HL-60 (cell line): Measurements from ENCODE around the gene SLAMF7.

Experiments used
- DNase-seq, 2 experiments: peaks; one replicate each; pipeline ENCODE4 v3.0.0-alpha.2; 2010 to 2020; ENCODE audit warnings: low read depth in 1 of 2, low spot score in 1 of 2
- H3K27ac ChIP-seq: fragments of 250-450 bp; sonication (Bioruptor Pico); replicated peaks from 2 replicates; pipeline ENCODE4 v1.5.1; 2020; ENCODE audit warnings: mild to moderate bottlenecking, moderate library complexity
- H3K27me3 ChIP-seq: fragments of 250-450 bp; sonication (Bioruptor Pico); 2 replicates; pipeline ENCODE4 v1.5.1; 2021; ENCODE audit warnings: mild to moderate bottlenecking, moderate library complexity; ENCODE audit not compliant: insufficient read depth, poor library complexity, severe bottlenecking
- H3K4me3 ChIP-seq: replicated peaks from 2 replicates; pipeline ENCODE4 v1.5.1; 2011; ENCODE audit warnings: mild to moderate bottlenecking, control low read depth, low read length; ENCODE audit not compliant: insufficient read depth
- GABPA ChIP-seq: IDR thresholded peaks from 2 replicates; pipeline ENCODE4 v1.6.1; 2012; ENCODE audit warnings: low read depth
- POLR2AphosphoS5 ChIP-seq: IDR thresholded peaks from 2 replicates; pipeline ENCODE4 v1.6.1; 2012; ENCODE audit warnings: low read depth
- SPI1 ChIP-seq: IDR thresholded peaks from 2 replicates; pipeline ENCODE4 v1.6.1; 2012; ENCODE audit warnings: low read depth, mild to moderate bottlenecking, borderline replicate concordance
- TF ChIP-seq, protein P1 (sequence below): IDR thresholded peaks from one replicate; pipeline ENCODE4 v1.5.1; 2011; ENCODE audit warnings: low read length, control low read depth, inconsistent platforms; ENCODE audit not compliant: insufficient read depth
- TF ChIP-seq, protein P2 (sequence below): IDR thresholded peaks from 2 replicates; pipeline ENCODE4 v1.6.1; 2012; ENCODE audit warnings: low read depth; ENCODE audit not compliant: insufficient replicate concordance

Gene SLAMF7

DNA sequence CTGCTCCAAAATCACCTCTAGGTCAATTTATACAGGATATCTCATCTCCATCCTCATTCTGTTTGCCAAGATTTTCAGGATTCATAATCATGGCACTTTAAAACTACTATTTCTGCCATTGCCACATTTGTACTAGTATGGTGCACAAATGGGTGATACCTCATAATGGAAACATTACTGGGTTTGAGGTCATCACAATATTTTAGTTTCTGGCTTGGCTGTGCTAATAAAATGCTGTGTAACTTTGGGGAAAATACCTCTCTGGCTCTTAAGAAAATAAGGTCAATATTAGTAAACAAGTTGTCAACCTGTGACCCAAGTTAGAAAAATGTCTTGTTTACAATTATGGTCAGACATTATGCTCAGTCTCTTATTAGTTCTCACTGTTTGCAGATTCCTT lies 4.7 kb upstream of the SLAMF7 start:
- TF ChIP-seq, protein P1, sequence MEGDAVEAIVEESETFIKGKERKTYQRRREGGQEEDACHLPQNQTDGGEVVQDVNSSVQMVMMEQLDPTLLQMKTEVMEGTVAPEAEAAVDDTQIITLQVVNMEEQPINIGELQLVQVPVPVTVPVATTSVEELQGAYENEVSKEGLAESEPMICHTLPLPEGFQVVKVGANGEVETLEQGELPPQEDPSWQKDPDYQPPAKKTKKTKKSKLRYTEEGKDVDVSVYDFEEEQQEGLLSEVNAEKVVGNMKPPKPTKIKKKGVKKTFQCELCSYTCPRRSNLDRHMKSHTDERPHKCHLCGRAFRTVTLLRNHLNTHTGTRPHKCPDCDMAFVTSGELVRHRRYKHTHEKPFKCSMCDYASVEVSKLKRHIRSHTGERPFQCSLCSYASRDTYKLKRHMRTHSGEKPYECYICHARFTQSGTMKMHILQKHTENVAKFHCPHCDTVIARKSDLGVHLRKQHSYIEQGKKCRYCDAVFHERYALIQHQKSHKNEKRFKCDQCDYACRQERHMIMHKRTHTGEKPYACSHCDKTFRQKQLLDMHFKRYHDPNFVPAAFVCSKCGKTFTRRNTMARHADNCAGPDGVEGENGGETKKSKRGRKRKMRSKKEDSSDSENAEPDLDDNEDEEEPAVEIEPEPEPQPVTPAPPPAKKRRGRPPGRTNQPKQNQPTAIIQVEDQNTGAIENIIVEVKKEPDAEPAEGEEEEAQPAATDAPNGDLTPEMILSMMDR = no peak
- TF ChIP-seq GABPA (no peak), POLR2AphosphoS5 (no peak), SPI1 (no peak)
- TF ChIP-seq, protein P2, sequence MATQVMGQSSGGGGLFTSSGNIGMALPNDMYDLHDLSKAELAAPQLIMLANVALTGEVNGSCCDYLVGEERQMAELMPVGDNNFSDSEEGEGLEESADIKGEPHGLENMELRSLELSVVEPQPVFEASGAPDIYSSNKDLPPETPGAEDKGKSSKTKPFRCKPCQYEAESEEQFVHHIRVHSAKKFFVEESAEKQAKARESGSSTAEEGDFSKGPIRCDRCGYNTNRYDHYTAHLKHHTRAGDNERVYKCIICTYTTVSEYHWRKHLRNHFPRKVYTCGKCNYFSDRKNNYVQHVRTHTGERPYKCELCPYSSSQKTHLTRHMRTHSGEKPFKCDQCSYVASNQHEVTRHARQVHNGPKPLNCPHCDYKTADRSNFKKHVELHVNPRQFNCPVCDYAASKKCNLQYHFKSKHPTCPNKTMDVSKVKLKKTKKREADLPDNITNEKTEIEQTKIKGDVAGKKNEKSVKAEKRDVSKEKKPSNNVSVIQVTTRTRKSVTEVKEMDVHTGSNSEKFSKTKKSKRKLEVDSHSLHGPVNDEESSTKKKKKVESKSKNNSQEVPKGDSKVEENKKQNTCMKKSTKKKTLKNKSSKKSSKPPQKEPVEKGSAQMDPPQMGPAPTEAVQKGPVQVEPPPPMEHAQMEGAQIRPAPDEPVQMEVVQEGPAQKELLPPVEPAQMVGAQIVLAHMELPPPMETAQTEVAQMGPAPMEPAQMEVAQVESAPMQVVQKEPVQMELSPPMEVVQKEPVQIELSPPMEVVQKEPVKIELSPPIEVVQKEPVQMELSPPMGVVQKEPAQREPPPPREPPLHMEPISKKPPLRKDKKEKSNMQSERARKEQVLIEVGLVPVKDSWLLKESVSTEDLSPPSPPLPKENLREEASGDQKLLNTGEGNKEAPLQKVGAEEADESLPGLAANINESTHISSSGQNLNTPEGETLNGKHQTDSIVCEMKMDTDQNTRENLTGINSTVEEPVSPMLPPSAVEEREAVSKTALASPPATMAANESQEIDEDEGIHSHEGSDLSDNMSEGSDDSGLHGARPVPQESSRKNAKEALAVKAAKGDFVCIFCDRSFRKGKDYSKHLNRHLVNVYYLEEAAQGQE = no peak
- DNase-seq = no peak
- no peaks in the 10 kb centered on the region for H3K27me3 ChIP-seq
- H3K4me3 ChIP-seq = no peak overlapping the region
- H3K27ac ChIP-seq = no peak overlapping the region

DNA sequence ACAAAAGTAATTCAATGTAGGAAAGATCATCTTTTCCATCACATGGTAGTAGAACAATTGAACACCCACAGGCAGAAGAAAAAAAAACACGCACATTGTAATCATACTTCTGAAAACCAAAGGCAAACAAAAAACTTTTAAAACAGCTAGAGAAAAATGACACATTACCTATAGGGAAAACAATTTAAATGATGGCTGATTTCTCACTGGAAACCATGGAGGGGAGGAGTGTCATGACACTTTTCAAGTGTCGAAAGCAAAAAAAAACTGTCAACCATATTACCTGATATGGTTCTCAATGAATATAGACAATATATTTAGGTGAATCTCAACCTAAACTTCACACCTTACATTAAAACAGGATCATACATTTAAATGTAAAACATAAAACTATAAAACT lies 776 bp upstream of the SLAMF7 start:
- H3K27ac ChIP-seq = no peak overlapping the region
- no peak for DNase-seq
- H3K27me3 ChIP-seq = no peaks in the 10 kb centered on the region
- H3K4me3 ChIP-seq = no peak overlapping the region
- TF ChIP-seq, protein P1 = no peak
- no peak for TF ChIP-seq GABPA
- TF ChIP-seq, protein P2 = no peak
- no peak for TF ChIP-seq SPI1
- no peak for TF ChIP-seq POLR2AphosphoS5

DNA sequence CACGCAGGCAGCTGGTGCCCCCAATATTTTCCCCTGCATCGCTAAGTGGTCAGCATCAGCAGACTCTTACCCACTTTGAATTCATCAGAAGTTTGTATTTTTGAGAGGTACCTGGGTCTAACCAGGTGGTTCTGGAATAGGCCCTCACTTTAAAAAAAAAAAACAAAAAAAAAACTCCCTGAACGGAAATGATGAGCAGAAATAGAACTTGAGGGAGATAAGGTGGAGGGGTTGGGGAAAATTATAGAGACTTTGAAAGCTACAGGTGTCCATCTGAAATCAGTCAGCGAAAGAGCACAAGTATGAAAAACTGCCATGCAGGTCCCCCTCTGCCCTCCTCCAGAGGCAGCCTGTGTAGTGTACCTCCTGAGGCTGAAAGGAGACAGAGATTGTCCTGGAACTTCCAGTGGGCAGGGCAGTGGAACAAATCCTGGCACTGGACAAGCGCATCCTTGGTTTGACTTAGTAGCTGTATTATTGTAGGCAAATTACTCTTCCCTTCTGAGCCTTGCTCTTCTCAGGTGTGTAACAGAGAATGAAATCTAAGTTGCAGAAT lies 1.2 kb downstream of the SLAMF7 start:
- TF ChIP-seq, protein P1 = no peak
- TF ChIP-seq SPI1 = no peak
- TF ChIP-seq, protein P2 = no peak
- no peak for TF ChIP-seq GABPA
- TF ChIP-seq POLR2AphosphoS5 = no peak
- no peak for DNase-seq
- Histone ChIP-seq H3K4me3 (no peak overlapping the region), H3K27ac (no peak overlapping the region), H3K27me3 (no peaks in the 10 kb centered on the region)
